Activated naive CD8-positive, alpha-beta T cell treated with anti-CD3 and anti-CD28 coated beads, Interleukin-2, amount 50 U/mL, for 24 hours (primary cell): ENCODE data around the gene IKZF1.

ENCODE experiments used
- ATAC-seq: fragments of 150-1000 bp; cut with Tn5 transposase; one replicate; pipeline ENCODE4 v1.10.0; 2021
- DNase-seq: peaks from one replicate; pipeline ENCODE4 v3.0.0; 2021
- H3K27ac Mint-ChIP-seq: one replicate; pipeline ENCODE4 v1.8.0; 2021; ENCODE audit warnings: mild to moderate bottlenecking, mixed read lengths
- H3K27me3 Mint-ChIP-seq: one replicate; pipeline ENCODE4 v1.8.0; 2021; ENCODE audit warnings: mixed read lengths
- H3K36me3 Mint-ChIP-seq: one replicate; pipeline ENCODE4 v1.8.0; 2021; ENCODE audit warnings: low read depth, mixed read lengths
- H3K4me1 Mint-ChIP-seq: one replicate; pipeline ENCODE4 v1.8.0; 2021; ENCODE audit warnings: mixed read lengths
- H3K4me3 Mint-ChIP-seq: one replicate; pipeline ENCODE4 v1.8.0; 2021; ENCODE audit warnings: mild to moderate bottlenecking, moderate library complexity, mixed read lengths
- H3K9me3 Mint-ChIP-seq: one replicate; pipeline ENCODE4 v1.8.0; 2021; ENCODE audit warnings: mixed read lengths

Gene IKZF1

GRCh38 chr7:50304129-50304910 lies at the start of gene IKZF1:
IKZF1 (plus strand) TSS chr7:50304716; CDS start chr7:50319062, 14,346 bp downstream.
- peaks cover 48% of the 10 kb centered on the region for H3K4me1 Mint-ChIP-seq
- peaks cover 44% of the 10 kb centered on the region for H3K36me3 Mint-ChIP-seq
- ATAC-seq = peak; percentile 18
- peak; percentile 76 for DNase-seq
- no peaks in the 10 kb centered on the region for H3K9me3 Mint-ChIP-seq
- H3K4me3 Mint-ChIP-seq = peak within 1 kb of the TSS; percentile 92
- peak within 1 kb of the TSS; percentile 96 for H3K27ac Mint-ChIP-seq
- no peaks in the 10 kb centered on the region for H3K27me3 Mint-ChIP-seq

- no peak for DNase-seq
- ATAC-seq = no peak
- H3K4me1 Mint-ChIP-seq = peaks cover 89% of the 10 kb centered on the region
- H3K36me3 Mint-ChIP-seq = peaks cover 3% of the 10 kb centered on the region
- H3K27me3 Mint-ChIP-seq = no peaks in the 10 kb centered on the region
- H3K9me3 Mint-ChIP-seq = no peaks in the 10 kb centered on the region
- H3K27ac Mint-ChIP-seq = peak overlapping the region; percentile 96
- peak overlapping the region; percentile 78 for H3K4me3 Mint-ChIP-seq
Measured at GRCh38 chr7:50261593-50261992, 42.9 kb upstream of the IKZF1 start.

- peak overlapping the region; percentile 96 for H3K27ac Mint-ChIP-seq
- peaks cover 94% of the 10 kb centered on the region for H3K4me1 Mint-ChIP-seq
- ATAC-seq (no peak), DNase-seq (no peak)
- no peaks in the 10 kb centered on the region for H3K27me3 Mint-ChIP-seq
- H3K36me3 Mint-ChIP-seq = peaks cover 3% of the 10 kb centered on the region
- H3K9me3 Mint-ChIP-seq = no peaks in the 10 kb centered on the region
- peak overlapping the region; percentile 78 for H3K4me3 Mint-ChIP-seq
Measured at GRCh38 chr7:50262446-50262845, 42.1 kb upstream of the IKZF1 start.

GRCh38 chr7:50262916-50263690 lies 41.4 kb upstream of the IKZF1 start:
- Mint-ChIP-seq H3K36me3 (peaks cover 3% of the 10 kb centered on the region), H3K27ac (peak overlapping the region; percentile 96), H3K4me3 (peak overlapping the region; percentile 78), H3K4me1 (peaks cover 97% of the 10 kb centered on the region), H3K27me3 (no peaks in the 10 kb centered on the region), H3K9me3 (no peaks in the 10 kb centered on the region)
- peak; percentile 16 for ATAC-seq
- no peak for DNase-seq

- DNase-seq (no peak), ATAC-seq (peak; percentile 47)
- Mint-ChIP-seq H3K4me1 (peaks cover 100% of the 10 kb centered on the region), H3K27me3 (no peaks in the 10 kb centered on the region), H3K27ac (peak overlapping the region; percentile 96), H3K4me3 (peak overlapping the region; percentile 78), H3K36me3 (peaks cover 5% of the 10 kb centered on the region), H3K9me3 (no peaks in the 10 kb centered on the region)
Measured at GRCh38 chr7:50264908-50265307, 39.6 kb upstream of the IKZF1 start.

GRCh38 chr7:50265968-50266634 lies 38.4 kb upstream of the IKZF1 start:
- H3K27me3 Mint-ChIP-seq = no peaks in the 10 kb centered on the region
- peak; percentile 26 for ATAC-seq
- DNase-seq = no peak
- peak overlapping the region; percentile 78 for H3K4me3 Mint-ChIP-seq
- peaks cover 99% of the 10 kb centered on the region for H3K4me1 Mint-ChIP-seq
- peak overlapping the region; percentile 96 for H3K27ac Mint-ChIP-seq
- H3K36me3 Mint-ChIP-seq = peaks cover 5% of the 10 kb centered on the region
- H3K9me3 Mint-ChIP-seq = no peaks in the 10 kb centered on the region

- peak; percentile 80 for DNase-seq
Measured at GRCh38 chr7:50266635-50267386, 37.7 kb upstream of the IKZF1 start.

GRCh38 chr7:50267525-50268041 lies 36.9 kb upstream of the IKZF1 start:
- ATAC-seq = no peak
- no peaks in the 10 kb centered on the region for H3K27me3 Mint-ChIP-seq
- no peaks in the 10 kb centered on the region for H3K9me3 Mint-ChIP-seq
- H3K4me1 Mint-ChIP-seq = peaks cover 96% of the 10 kb centered on the region
- peaks cover 2% of the 10 kb centered on the region for H3K36me3 Mint-ChIP-seq
- peak overlapping the region; percentile 78 for H3K4me3 Mint-ChIP-seq
- DNase-seq = no peak
- H3K27ac Mint-ChIP-seq = peak overlapping the region; percentile 96

More at GRCh38 chr7:50266635-50267386, 37.7 kb upstream of the IKZF1 start:
- Mint-ChIP-seq H3K4me3 (peak overlapping the region; percentile 78), H3K27me3 (no peaks in the 10 kb centered on the region), H3K4me1 (peaks cover 98% of the 10 kb centered on the region), H3K9me3 (no peaks in the 10 kb centered on the region), H3K36me3 (peaks cover 2% of the 10 kb centered on the region), H3K27ac (peak overlapping the region; percentile 96)
- peak; percentile 77 for ATAC-seq

- H3K27ac Mint-ChIP-seq = peak overlapping the region; percentile 96
- peak; percentile 5 for ATAC-seq
- H3K4me3 Mint-ChIP-seq = no peak overlapping the region
- H3K4me1 Mint-ChIP-seq = peaks cover 95% of the 10 kb centered on the region
- no peaks in the 10 kb centered on the region for H3K9me3 Mint-ChIP-seq
- no peak for DNase-seq
- no peaks in the 10 kb centered on the region for H3K27me3 Mint-ChIP-seq
- peaks cover 2% of the 10 kb centered on the region for H3K36me3 Mint-ChIP-seq
Measured at GRCh38 chr7:50268223-50268622, 36.3 kb upstream of the IKZF1 start.

- no peaks in the 10 kb centered on the region for H3K27me3 Mint-ChIP-seq
- H3K9me3 Mint-ChIP-seq = no peaks in the 10 kb centered on the region
- ATAC-seq (no peak), DNase-seq (no peak)
- H3K27ac Mint-ChIP-seq = peak overlapping the region; percentile 96
- H3K4me1 Mint-ChIP-seq = peaks cover 95% of the 10 kb centered on the region
- H3K36me3 Mint-ChIP-seq = peaks cover 2% of the 10 kb centered on the region
- H3K4me3 Mint-ChIP-seq = no peak overlapping the region
Measured at GRCh38 chr7:50268990-50269389, 35.5 kb upstream of the IKZF1 start.

GRCh38 chr7:50270531-50271018 lies 33.9 kb upstream of the IKZF1 start:
- Mint-ChIP-seq H3K27me3 (no peaks in the 10 kb centered on the region), H3K4me1 (peaks cover 95% of the 10 kb centered on the region), H3K27ac (peak overlapping the region; percentile 67), H3K36me3 (peaks cover 2% of the 10 kb centered on the region), H3K4me3 (no peak overlapping the region), H3K9me3 (no peaks in the 10 kb centered on the region)
- DNase-seq (no peak), ATAC-seq (no peak)

- Mint-ChIP-seq H3K4me1 (peaks cover 88% of the 10 kb centered on the region), H3K36me3 (peaks cover 2% of the 10 kb centered on the region), H3K9me3 (no peaks in the 10 kb centered on the region), H3K4me3 (no peak overlapping the region), H3K27ac (peak overlapping the region; percentile 1), H3K27me3 (no peaks in the 10 kb centered on the region)
- DNase-seq = no peak
- no peak for ATAC-seq
Measured at GRCh38 chr7:50272808-50273207, 31.7 kb upstream of the IKZF1 start.

- H3K36me3 Mint-ChIP-seq = peaks cover 2% of the 10 kb centered on the region
- no peak overlapping the region for H3K27ac Mint-ChIP-seq
- no peak overlapping the region for H3K4me3 Mint-ChIP-seq
- no peaks in the 10 kb centered on the region for H3K27me3 Mint-ChIP-seq
- no peaks in the 10 kb centered on the region for H3K9me3 Mint-ChIP-seq
- no peak for ATAC-seq
- DNase-seq = no peak
- H3K4me1 Mint-ChIP-seq = peaks cover 83% of the 10 kb centered on the region
Measured at GRCh38 chr7:50273301-50273700, 31.2 kb upstream of the IKZF1 start.

GRCh38 chr7:50273870-50274269 lies 30.6 kb upstream of the IKZF1 start:
- no peak overlapping the region for H3K4me3 Mint-ChIP-seq

More at GRCh38 chr7:50273870-50274269, 30.6 kb upstream of the IKZF1 start:
- Mint-ChIP-seq H3K36me3 (peaks cover 2% of the 10 kb centered on the region), H3K27ac (no peak overlapping the region), H3K4me1 (peaks cover 82% of the 10 kb centered on the region), H3K9me3 (no peaks in the 10 kb centered on the region), H3K27me3 (no peaks in the 10 kb centered on the region)
- ATAC-seq (no peak), DNase-seq (no peak)
